HepG2 (cell line): ENCODE measurements around the gene DLEC1. TPM values are rescaled to one million over a fixed set of nuclear protein-coding genes. Genes with fewer than 3 reads are reported as not detected.

Source experiments
- CTCF ChIP-seq: sonication (generic); formaldehyde crosslinking; IDR thresholded peaks from 2 replicates; pipeline ENCODE4 v1.5.0; 2020; ENCODE audit warnings: mild to moderate bottlenecking, missing genetic modification reagents, moderate library complexity
- DPF2 ChIP-seq: sonication (generic); formaldehyde crosslinking; IDR thresholded peaks from 2 replicates; pipeline ENCODE4 v1.4.0; 2020; ENCODE audit warnings: mild to moderate bottlenecking, low read depth, missing genetic modification reagents, borderline replicate concordance
- ERF ChIP-seq: IDR thresholded peaks from 2 replicates; pipeline ENCODE4 v1.6.1; 2018; ENCODE audit warnings: missing biosample characterization, missing genetic modification reagents
- HOXA3 ChIP-seq: sonication (generic); formaldehyde crosslinking; IDR thresholded peaks from 2 replicates; pipeline ENCODE4 v1.5.0; 2020; ENCODE audit warnings: missing genetic modification reagents
- LCORL ChIP-seq, 2 experiments: fragments of 450-650 bp in 1 of 2; sonication (generic) in 1 of 2; formaldehyde crosslinking in 1 of 2; IDR thresholded peaks; 2 replicates each; pipeline versions ENCODE4 v1.5.0 to v1.6.1; 2017 to 2020; ENCODE audit warnings: antibody characterized with exemption in 1 of 2, missing genetic modification reagents in 1 of 2
- MAFG ChIP-seq: sonication (generic); formaldehyde crosslinking; IDR thresholded peaks from 2 replicates; pipeline ENCODE4 v1.5.1; 2020; ENCODE audit warnings: mild to moderate bottlenecking, missing genetic modification reagents
- MAFK ChIP-seq, 2 experiments: IDR thresholded peaks in 1 of 2; conservative IDR thresholded peaks in 1 of 2; 2 replicates each; pipeline ENCODE4 v1.6.1; 2011; ENCODE audit warnings: improper control_type of control experiment in 2 of 2, low read length in 2 of 2
- MXD1 ChIP-seq: sonication (generic); formaldehyde crosslinking; IDR thresholded peaks from 2 replicates; pipeline ENCODE4 v1.4.0; 2020; ENCODE audit warnings: mild to moderate bottlenecking, missing genetic modification reagents
- MYNN ChIP-seq: sonication (generic); formaldehyde crosslinking; IDR thresholded peaks from 2 replicates; pipeline ENCODE4 v1.4.0; 2020; ENCODE audit warnings: mild to moderate bottlenecking, low read depth, missing genetic modification reagents
- NONO ChIP-seq, 2 experiments: fragments of 450-650 bp in 1 of 2; sonication (generic) in 1 of 2; formaldehyde crosslinking in 1 of 2; IDR thresholded peaks in 1 of 2; conservative IDR thresholded peaks in 1 of 2; 2 replicates each; pipeline versions ENCODE4 v1.6.1 to v1.8.0; 2017 to 2022; ENCODE audit warnings: mild to moderate bottlenecking in 1 of 2, missing genetic modification reagents in 1 of 2, moderate library complexity in 1 of 2
- TFAP4 ChIP-seq: sonication (generic); IDR thresholded peaks from 2 replicates; pipeline ENCODE4 v1.6.1; 2016; ENCODE audit warnings: low read depth, borderline replicate concordance
- TP53 ChIP-seq: sonication (generic); formaldehyde crosslinking; conservative IDR thresholded peaks from 2 replicates; pipeline ENCODE4 v1.4.0; 2020; ENCODE audit warnings: missing genetic modification reagents
- ZBTB26 ChIP-seq: IDR thresholded peaks from 2 replicates; pipeline ENCODE4 v1.6.1; 2016; ENCODE audit warnings: missing compliant biosample characterization, missing genetic modification reagents, borderline replicate concordance
- ZNF121 ChIP-seq: sonication (generic); formaldehyde crosslinking; IDR thresholded peaks from 2 replicates; pipeline ENCODE4 v1.5.0; 2020; ENCODE audit warnings: mild to moderate bottlenecking, missing genetic modification reagents
- ZNF224 ChIP-seq: sonication (generic); formaldehyde crosslinking; IDR thresholded peaks from 2 replicates; pipeline ENCODE4 v1.5.0; 2020; ENCODE audit warnings: mild to moderate bottlenecking, missing genetic modification reagents
- ZNF414 ChIP-seq: sonication (generic); formaldehyde crosslinking; IDR thresholded peaks from 2 replicates; pipeline ENCODE4 v1.5.0; 2020; ENCODE audit warnings: missing genetic modification reagents
- ZNF556 ChIP-seq: sonication (generic); formaldehyde crosslinking; IDR thresholded peaks from 2 replicates; pipeline ENCODE4 v1.4.0; 2020; ENCODE audit warnings: mild to moderate bottlenecking, missing genetic modification reagents, borderline replicate concordance
- ZNF563 ChIP-seq: sonication (generic); formaldehyde crosslinking; IDR thresholded peaks from 2 replicates; pipeline ENCODE4 v1.8.0; 2022; ENCODE audit warnings: mild to moderate bottlenecking, moderate library complexity, missing genetic modification reagents
- ZNF570 ChIP-seq: sonication (generic); formaldehyde crosslinking; IDR thresholded peaks from 2 replicates; pipeline ENCODE4 v1.4.0; 2020; ENCODE audit warnings: mild to moderate bottlenecking, missing genetic modification reagents, borderline replicate concordance
- ZNF773 ChIP-seq: sonication (generic); formaldehyde crosslinking; IDR thresholded peaks from 2 replicates; pipeline ENCODE4 v1.4.0; 2020; ENCODE audit warnings: missing genetic modification reagents, borderline replicate concordance
- ZNF775 ChIP-seq: sonication (generic); formaldehyde crosslinking; IDR thresholded peaks from 2 replicates; pipeline ENCODE4 v1.4.0; 2020; ENCODE audit warnings: missing genetic modification reagents, mild to moderate bottlenecking, moderate library complexity, borderline replicate concordance
- ZNF788 ChIP-seq: sonication (generic); formaldehyde crosslinking; IDR thresholded peaks from 2 replicates; pipeline ENCODE4 v1.5.0; 2020; ENCODE audit warnings: mild to moderate bottlenecking, missing genetic modification reagents, borderline replicate concordance
- ZSCAN31 ChIP-seq: sonication (generic); formaldehyde crosslinking; IDR thresholded peaks from 2 replicates; pipeline ENCODE4 v1.5.0; 2020; ENCODE audit warnings: low read depth, mild to moderate bottlenecking, missing genetic modification reagents
- polyA plus RNA-seq, 8 experiments: library from polyadenylated mRNA; depleted of rRNA in 3 of 8; stranded (reverse) in 7 of 8; unstranded in 1 of 8; fragments of >200 nt; fragmentation: Illumina TruSeq in 4 of 8; extraction: Trizol in 4 of 8; gene quantifications; 2 replicates each; pipeline versions ENCODE4 v1.2.1 to v1.2.3, GENCODE V29; 2011 to 2016; ENCODE audit warnings: low read depth in 4 of 8, missing spikeins in 1 of 8, mixed read lengths in 1 of 8; ENCODE audit not compliant: insufficient read depth in 1 of 8
- total RNA-seq, 5 experiments: library from RNA; depleted of rRNA; stranded (reverse); fragments of >200 nt; fragmentation: Illumina TruSeq; extraction: Trizol; gene quantifications; 2 replicates each; pipeline ENCODE4 v1.2.3, GENCODE V29; 2016; ENCODE audit warnings: low read depth in 1 of 5

DLEC1 gene
- total and polyA plus RNA-seq, 2 of the 13 experiments (the other 11 are each of a cell fraction or from before 2014, with no cell fraction given) = 0.09 TPM; not detected in 1

- TF ChIP-seq ZNF773 (CRISPR knock-in tag) (no peak), ZNF121 (CRISPR knock-in tag) (no peak), ZNF788 (CRISPR knock-in tag) (peak; percentile 38; the same call in 1 of the 2 replicates), NONO (IDR thresholded peaks at IDR 0.05) (no peak), NONO (CRISPR knock-in tag; conservative IDR thresholded peaks at IDR 0.05) (no peak; the same call in none of the 2 replicates), TFAP4 (peak; percentile 17; the same call in 1 of the 2 replicates), LCORL (IDR thresholded peaks at IDR 0.05) (no peak), LCORL (CRISPR knock-in tag; IDR thresholded peaks at IDR 0.05) (peak; percentile 72), HOXA3 (CRISPR knock-in tag) (0 out of 2 replicates have a peak, but pooled peaks have one; percentile 11), ZBTB26 (CRISPR knock-in tag) (0 out of 2 replicates have a peak, but pooled peaks have one; percentile 20), ZNF570 (no peak), ZSCAN31 (CRISPR knock-in tag) (0 out of 2 replicates have a peak, but pooled peaks have one; percentile 18), ZNF556 (CRISPR knock-in tag) (no peak), DPF2 (CRISPR knock-in tag) (no peak), MAFG (CRISPR knock-in tag) (no peak), ZNF775 (no peak), MYNN (CRISPR knock-in tag) (no peak; the same call in 1 of the 2 replicates), ZNF563 (peak; percentile 79), ZNF224 (CRISPR knock-in tag) (peak; percentile 18; the same call in 1 of the 2 replicates), TP53 (0 out of 2 replicates have a peak, but pooled peaks have one; percentile 63), ERF (CRISPR knock-in tag) (no peak), ZNF414 (CRISPR knock-in tag) (no peak), MAFK (conservative IDR thresholded peaks at IDR 0.05 in 1 of 2, IDR thresholded peaks at IDR 0.05 in 1 of 2; ENCODE audit: low read length in 2 of 2) (no peak), MXD1 (peak; percentile 43; the same call in 1 of the 2 replicates), CTCF (peak; percentile 28)
Measured at GRCh38 chr3:38138349-38139190, 99.6 kb downstream of the DLEC1 start, which contains the start of gene MYD88 (continued).
